ENCODE results near the gene DAPP1.
A peak's percentile ranks its signal among the peaks of the same experiment; 100 is the strongest.
"Not testable (repeated sequence)": the region's sequence is repeated elsewhere in the genome, so short reads cannot be mapped to it uniquely, and the experiment has no call there.

The DAPP1 gene

DNA sequence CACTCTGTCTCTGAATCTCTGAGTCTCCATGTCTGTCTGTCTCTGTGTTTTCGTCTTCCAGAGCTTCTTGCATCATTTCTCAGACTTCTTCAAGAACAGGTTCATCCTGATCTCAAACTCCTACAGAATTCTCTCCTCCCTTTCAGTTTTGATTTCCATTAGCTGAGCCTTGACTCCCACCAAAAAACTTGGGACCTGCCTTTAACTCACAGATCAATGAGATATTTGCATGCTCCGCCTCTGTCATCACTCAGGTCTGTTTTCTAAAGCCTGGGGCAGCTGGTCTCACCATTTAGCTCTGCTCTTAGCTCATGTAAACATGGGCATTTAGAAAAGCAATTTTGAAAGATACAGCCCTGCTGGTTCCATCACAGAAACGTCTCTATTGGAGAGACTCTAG is 8.6 kb downstream of the DAPP1 start:
- DNase-seq: no peak

GRCh38 chr4:99826016-99826415 is 9.4 kb downstream of the DAPP1 start:
- DNase-seq: no peak

GRCh38 chr4:99827454-99827853 is 10.8 kb downstream of the DAPP1 start:
- DNase-seq: no peak

DNA sequence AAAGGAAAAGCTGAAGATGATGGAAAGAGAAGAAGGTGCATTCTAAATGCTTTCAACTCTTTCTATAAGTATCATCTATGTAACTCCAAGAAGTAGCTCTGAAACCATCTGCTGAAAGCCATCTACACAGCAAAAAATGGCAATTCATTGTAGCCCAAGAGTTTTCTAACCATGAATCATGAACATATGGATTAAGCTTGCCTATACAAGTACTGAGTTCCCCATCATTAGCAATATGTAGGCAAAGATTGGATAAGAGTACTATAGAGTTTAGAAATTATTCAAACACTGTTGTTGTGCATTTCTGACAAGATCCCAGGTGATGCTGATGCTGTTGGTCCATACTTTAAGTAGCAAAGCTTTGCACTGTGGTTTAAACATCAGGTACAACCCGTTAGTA is 11.2 kb downstream of the DAPP1 start:
- DNase-seq: no peak

- DNase-seq: no peak
Observed at GRCh38 chr4:99828477-99828876, 11.8 kb downstream of the DAPP1 start.

- not testable (repeated sequence) for DNase-seq
Observed at GRCh38 chr4:99830051-99830450, 13.4 kb downstream of the DAPP1 start.

DNA sequence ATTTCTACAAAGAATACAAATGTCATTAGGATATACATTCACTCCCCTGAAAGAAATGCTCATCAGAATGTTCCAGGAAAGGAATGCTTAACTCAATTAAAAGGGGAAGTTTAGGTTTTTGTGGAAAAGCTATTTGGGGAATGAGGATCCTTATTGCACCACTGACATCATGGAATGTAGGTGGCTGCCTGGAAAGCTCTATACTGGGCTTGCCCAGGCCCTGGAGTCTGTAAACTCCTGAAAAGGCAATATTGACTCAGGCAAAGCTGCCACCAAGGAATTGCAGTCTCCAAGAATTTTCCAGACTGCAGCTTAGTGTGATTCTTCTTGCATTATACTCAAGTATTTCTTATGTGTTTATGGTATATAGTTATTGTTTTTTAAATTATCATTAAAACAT is 15.7 kb downstream of the DAPP1 start:
- peak; percentile 11 for DNase-seq

- no peak for DNase-seq
Observed at GRCh38 chr4:99832758-99833157, 16.1 kb downstream of the DAPP1 start.

GRCh38 chr4:99833756-99834155 is 17.1 kb downstream of the DAPP1 start:
- DNase-seq: no peak

GRCh38 chr4:99834569-99834968 is 17.9 kb downstream of the DAPP1 start:
- no peak for DNase-seq

GRCh38 chr4:99835942-99836341 is 19.3 kb downstream of the DAPP1 start:
- no peak for DNase-seq

DNA sequence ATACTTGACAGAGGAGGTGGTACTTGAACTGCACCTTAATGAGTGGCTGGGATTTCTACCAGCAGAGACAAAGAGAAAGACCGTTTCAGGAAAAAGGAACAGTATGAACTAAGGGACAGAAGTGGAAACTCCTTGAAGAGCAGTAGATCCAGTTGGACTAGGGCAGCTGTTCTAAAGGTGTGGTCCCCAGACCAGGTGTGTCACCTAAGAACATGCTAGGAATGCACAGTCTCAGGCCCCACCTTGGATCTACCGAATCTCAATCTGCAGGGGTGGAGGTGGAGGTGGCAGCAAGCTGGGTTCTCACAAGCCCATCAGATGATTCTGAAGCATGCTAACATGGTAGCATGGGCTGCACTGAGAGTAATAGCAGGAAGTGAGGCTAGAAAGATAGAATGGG is 22.3 kb downstream of the DAPP1 start:
- DNase-seq: no peak

GRCh38 chr4:99841129-99841528 is 24.5 kb downstream of the DAPP1 start:
- DNase-seq: no peak

GRCh38 chr4:99843413-99843812 is 26.8 kb downstream of the DAPP1 start:
- DNase-seq: no peak

GRCh38 chr4:99844048-99844447 is 27.4 kb downstream of the DAPP1 start:
- DNase-seq: no peak

GRCh38 chr4:99845179-99845578 is 28.6 kb downstream of the DAPP1 start:
- no peak for DNase-seq

DNA sequence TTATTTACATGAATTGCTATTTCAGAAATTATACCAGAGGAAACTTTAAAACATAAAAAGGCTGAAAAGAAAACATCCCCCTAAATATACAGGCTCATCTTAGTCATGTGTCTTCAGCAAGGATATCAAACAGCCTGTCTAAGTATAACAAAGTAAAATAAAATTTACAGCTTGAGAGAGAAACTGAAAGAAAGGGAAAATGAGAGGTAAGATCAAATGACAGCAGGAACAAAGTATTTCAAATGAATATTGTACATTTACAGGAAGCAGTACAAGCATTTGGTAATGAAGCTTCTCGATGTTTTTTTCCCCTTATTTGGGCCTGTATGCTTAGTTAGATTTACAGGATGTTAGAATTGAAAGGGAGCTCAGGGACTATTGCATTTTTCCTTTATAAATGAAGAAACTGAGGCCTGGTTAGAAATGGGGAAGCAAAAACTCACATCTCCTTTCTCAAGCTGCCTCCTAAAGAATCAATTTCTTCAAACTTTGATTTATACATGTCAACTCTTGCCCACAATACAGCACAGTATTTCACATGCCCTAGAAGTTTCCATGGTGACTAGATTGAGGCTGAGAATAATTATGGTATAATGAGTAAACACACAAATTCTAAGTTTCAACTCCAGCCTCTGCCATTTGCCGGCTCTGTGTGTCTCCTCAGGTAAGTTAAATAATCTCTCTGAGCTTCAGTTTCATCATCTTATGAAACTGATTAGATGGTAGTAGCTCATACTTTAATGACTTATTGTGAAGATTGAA is 29.3 kb downstream of the DAPP1 start:
- DNase-seq: no peak

DNA sequence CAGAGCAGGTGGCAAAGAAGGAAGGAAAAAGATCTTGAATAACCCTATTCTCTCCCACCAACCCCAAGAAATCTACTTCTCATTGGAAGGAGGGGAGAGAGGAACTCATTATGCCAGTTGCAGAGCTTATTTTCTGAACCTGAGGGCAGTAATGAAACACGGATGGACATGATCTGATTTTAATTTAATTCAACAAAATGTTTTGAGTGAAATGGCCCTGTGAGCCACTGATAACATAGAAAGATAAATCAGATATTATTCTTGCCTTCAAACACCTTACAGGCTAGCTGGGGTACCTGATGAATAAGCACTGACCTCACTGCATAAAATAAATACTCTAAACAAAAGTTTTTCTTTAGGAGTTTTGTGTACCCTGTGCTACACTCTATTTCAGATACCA is 30.3 kb downstream of the DAPP1 start:
- DNase-seq: no peak

DNA sequence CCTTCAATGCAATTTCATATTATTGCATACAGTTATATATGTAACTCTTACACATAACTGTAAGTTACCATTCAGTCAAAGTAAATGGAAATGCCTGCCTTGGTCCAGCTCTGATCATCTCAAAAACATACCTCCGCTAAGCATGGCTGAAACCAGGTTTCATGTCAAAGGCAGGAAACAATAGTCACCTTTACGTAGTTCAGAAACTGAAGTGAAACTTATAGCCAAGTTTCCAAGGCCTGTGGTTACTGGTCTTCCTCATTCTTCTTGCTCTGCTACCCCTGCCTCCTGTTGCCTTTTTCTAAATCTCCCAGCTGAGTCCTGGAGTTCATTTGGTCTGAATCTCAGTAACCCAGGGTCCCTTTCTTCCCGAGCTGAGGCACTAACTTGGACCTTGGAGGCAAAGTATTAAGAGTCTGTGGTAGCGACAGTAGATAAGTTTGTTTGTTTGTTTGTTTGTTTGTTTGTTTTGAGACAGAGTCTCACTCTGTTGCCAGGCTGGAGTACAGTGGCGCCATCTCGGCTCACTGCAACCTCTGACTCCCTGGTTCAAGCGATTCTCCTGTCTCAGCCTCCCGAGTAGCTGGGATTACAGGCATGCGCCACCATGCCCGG is 30.8 kb downstream of the DAPP1 start:
- DNase-seq: no peak

DNA sequence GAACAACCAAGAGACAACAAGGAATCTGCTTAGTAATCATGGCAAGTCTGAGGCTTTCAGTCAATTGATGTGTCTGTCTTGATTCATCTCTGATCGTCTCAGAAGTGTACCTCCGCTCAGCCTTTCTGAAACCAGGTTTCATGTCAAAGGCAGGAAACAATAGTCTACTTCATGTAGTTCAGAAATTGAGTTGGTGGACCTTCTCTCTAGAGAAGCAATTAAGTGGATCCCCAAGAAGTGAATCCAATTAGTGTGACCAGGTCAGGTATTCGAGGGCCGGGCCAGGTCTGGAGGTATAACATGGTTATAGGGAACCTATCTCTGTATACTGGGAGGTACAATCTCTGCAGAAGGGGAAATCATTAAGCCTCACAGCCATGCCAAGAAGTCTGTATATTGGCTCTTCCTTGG is 32.0 kb downstream of the DAPP1 start:
- no peak for DNase-seq

GRCh38 chr4:99852199-99852749 is 35.6 kb downstream of the DAPP1 start:
- DNase-seq: no peak

DNA sequence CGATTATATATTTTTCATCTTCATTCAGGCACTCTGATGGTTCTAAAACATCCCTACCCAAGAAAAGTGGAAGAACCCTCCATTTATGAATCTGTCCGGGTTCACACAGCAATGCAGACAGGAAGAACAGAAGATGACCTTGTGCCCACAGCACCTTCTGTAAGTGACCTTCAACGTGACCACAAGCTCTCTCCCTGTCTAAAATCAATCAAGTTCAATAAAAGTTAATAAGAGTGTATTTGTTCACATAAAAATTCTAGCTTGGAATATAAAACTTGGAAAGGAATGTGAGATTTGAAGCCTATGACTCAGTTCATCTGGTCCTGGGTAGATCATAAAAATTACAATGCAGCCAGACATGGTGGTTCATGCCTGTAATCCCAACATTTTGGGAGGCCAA is 36.6 kb downstream of the DAPP1 start:
- DNase-seq: no peak

DNA sequence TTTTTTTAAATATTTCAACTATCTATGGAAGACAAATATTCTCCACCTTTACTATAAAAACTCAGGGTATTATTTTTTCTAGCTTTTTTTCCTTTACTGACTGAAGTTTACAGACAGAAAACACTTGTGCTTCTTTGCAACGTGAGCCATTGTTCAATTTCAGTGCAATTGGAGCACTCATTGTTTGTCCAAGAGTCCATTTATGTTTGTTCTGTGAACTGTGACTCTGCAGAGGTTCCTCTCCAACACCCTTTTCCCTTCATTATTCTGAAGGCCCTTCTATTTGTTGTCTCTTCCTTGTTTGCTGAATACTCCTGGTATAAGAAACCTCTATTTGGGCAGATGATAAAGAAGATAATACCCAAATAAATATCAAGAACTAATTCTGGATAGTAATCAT is 37.4 kb downstream of the DAPP1 start:
- DNase-seq: no peak

GRCh38 chr4:99855678-99856077 is 39.1 kb downstream of the DAPP1 start:
- no peak for DNase-seq

DNA sequence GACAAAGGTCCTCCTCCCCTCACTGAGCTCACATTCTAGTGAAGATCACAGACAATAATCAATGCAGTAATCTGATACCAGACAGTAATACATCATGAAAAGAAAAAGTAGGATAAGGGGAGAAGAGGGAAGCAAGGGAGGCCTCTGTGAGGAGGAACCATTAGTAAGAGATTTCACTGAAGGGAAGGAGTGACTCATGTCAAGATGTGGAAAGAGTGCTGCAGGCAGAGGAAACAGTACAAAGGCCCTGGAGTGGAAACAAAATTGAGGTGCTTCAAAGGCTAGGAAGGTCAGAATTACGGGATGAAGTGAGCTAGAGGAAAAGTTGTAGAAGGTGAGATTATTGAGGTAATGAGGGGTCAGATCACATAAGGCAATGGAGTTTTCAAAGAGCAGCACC is 39.5 kb downstream of the DAPP1 start:
- DNase-seq: peak; percentile 24

All from kidney glomerular epithelial cell (primary cell).